Stimulated activated effector memory CD8-positive, alpha-beta T cell treated with anti-CD3 and anti-CD28 coated beads, Interleukin-12 subunit alpha, Interleukin-12 subunit beta, amount 100 ng/mL, for 72 hours (primary cell): ENCODE results near the gene PADI1.

Experiments
- ATAC-seq: fragments of 150-1000 bp; cut with Tn5 transposase; 2 replicates; pipeline ENCODE4 v1.10.0; 2021
- DNase-seq, 2 donors: peaks; one replicate each; pipeline ENCODE4 v3.0.0; 2021 to 2022; ENCODE audit warnings: low spot score in 2 of 2
- H3K27ac Mint-ChIP-seq: one replicate; pipeline ENCODE4 v1.8.0; 2022; ENCODE audit warnings: mild to moderate bottlenecking, mixed read lengths
- H3K36me3 Mint-ChIP-seq: one replicate; pipeline ENCODE4 v1.8.0; 2022; ENCODE audit warnings: mild to moderate bottlenecking, mixed read lengths
- H3K4me1 Mint-ChIP-seq: one replicate; pipeline ENCODE4 v1.8.0; 2022; ENCODE audit warnings: mixed read lengths
- H3K4me3 Mint-ChIP-seq: one replicate; pipeline ENCODE4 v1.8.0; 2022; ENCODE audit warnings: mild to moderate bottlenecking, mixed read lengths
- H3K9me3 Mint-ChIP-seq: one replicate; pipeline ENCODE4 v1.8.0; 2022; ENCODE audit warnings: mixed read lengths

Gene PADI1

DNA sequence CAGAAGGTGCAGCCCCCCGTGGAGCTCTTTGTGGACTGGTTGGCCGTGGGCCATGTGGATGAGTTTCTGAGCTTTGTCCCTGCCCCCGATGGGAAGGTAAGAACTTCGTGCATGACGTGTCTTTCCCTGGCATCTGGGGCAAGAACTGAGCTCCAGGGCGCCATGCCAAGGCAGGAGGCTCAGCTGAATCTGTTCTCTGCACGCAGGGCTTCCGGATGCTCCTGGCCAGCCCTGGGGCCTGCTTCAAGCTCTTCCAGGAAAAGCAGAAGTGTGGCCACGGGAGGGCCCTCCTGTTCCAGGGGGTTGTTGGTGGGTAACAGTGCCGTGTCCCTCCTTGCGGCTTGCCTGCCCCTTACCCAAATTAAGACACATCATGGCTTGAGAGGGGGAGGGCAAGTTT lies 71.6 kb downstream of the PADI1 start:
- Mint-ChIP-seq H3K4me3 (no peak overlapping the region), H3K27ac (no peak overlapping the region), H3K36me3 (no peaks in the 10 kb centered on the region), H3K4me1 (no peaks in the 10 kb centered on the region), H3K9me3 (no peaks in the 10 kb centered on the region)
- DNase-seq (no peak), ATAC-seq (no peak)

DNA sequence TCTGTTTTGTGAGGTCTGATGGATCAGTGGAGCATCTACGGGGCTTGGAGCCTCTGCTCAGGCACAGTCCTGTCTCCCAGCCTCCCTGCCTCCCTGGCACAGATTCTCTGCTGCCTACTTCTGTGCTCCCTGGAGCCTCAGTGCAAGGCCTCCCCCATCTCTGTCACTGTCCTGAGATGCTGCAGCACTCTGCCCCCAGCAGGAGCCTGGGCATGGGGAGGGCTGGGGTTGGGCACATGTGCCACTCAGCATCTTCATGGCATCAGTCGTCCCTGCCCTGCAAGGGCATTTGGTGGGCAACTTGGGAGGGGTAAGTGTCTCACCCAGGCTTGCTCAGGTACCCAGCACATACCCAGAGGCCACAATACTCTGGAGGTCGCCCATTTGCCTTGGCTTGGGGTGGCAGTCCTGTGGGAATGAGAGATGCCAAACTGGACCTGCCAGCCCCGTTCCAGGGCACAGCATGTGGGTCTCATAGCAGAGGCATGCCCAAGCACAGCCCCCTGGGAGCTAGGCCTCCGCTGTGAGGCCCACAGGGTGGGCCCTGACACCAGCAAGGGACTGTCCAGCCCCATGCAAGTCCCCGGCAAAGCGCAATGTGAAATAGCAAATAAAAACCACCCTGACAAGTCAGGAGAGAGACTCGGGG lies 72.7 kb downstream of the PADI1 start:
- Mint-ChIP-seq H3K9me3 (no peaks in the 10 kb centered on the region), H3K27ac (no peak overlapping the region), H3K4me1 (peaks cover 7% of the 10 kb centered on the region), H3K36me3 (no peaks in the 10 kb centered on the region), H3K4me3 (no peak overlapping the region)
- ATAC-seq (no peak), DNase-seq (no peak)

DNA sequence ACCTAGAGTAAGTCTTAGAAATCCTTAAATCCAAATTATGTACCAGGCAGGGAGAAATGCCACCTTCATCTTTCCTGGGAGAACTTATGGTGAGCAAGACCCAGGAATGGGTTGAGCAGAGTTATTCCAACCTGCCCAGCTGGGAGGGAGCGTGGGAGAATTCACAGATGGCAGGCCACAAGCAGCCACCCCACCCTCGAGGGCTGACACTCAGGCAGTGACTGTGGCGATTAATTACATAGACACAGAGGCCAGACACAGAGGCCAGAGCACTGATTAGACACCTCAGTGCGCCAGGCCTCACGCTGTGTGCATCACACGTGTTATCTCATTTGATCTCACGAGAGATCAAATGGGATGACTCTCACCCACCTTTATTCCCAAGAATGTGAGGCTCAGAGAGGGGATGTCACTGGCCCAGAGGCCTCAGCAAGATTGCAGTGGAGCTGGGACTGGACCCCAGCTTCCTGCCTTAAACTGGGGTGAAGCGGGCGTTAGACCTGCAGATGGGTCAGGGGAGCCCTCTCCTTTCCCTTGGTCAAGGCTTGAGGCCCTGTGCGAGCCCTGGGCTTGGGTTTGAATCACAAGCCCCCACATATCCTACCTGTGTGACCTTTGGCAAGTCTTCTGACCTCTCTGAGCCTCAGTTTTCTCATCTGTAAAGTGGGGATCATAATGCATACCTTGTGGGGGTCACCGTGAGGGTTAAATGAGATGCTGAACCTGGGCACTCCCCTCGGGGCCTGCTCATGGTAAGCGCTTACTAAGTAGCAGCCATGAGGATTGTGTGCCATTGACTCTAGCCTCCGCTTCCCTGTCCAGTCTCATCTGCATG lies 74.3 kb downstream of the PADI1 start:
- no peaks in the 10 kb centered on the region for H3K36me3 Mint-ChIP-seq
- DNase-seq (no peak), ATAC-seq (no peak)
- no peak overlapping the region for H3K4me3 Mint-ChIP-seq
- no peaks in the 10 kb centered on the region for H3K9me3 Mint-ChIP-seq
- peaks cover 7% of the 10 kb centered on the region for H3K4me1 Mint-ChIP-seq
- H3K27ac Mint-ChIP-seq = no peak overlapping the region

DNA sequence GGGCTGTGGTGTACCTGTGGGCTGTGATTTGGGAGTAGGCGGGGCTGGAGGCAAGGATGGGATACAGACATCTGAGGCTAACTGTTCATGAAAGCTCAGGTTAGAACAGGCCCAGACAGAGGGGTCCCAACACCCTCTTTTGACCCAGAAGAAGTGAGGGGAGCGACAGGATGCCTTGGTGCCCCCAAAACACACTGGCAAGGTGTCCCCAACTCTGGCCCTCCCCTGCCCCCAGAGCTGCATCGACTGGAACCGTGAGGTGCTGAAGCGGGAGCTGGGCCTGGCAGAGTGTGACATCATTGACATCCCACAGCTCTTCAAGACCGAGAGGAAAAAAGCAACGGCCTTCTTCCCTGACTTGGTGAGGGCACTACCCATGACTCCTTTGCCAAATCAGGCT lies 75.5 kb downstream of the PADI1 start:
- no peak overlapping the region for H3K4me3 Mint-ChIP-seq
- H3K36me3 Mint-ChIP-seq = no peaks in the 10 kb centered on the region
- no peak for ATAC-seq
- H3K9me3 Mint-ChIP-seq = no peaks in the 10 kb centered on the region
- peaks cover 7% of the 10 kb centered on the region for H3K4me1 Mint-ChIP-seq
- no peak overlapping the region for H3K27ac Mint-ChIP-seq
- DNase-seq = no peak

DNA sequence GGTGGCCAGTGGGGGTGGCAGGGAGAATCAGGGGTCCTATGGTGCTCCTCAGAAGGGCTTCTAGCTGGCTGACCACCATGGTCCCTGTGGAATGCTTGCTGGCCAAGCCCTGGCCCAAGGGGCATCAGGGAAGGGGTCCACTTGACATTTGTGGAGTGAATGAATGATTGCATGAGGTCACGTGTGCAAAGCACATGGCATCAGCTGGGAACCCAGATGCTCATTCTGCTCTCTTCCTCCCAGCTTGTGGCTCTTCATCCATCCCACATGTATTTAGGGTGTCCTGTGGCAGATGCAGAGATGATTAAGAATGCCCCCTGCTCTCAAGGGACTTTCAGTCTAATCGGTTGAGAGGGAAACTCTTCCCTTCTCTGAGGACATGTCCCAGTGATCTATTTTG lies 76.0 kb downstream of the PADI1 start:
- ATAC-seq (no peak), DNase-seq (no peak)
- Mint-ChIP-seq H3K36me3 (no peaks in the 10 kb centered on the region), H3K4me1 (peaks cover 7% of the 10 kb centered on the region), H3K27ac (no peak overlapping the region), H3K4me3 (no peak overlapping the region), H3K9me3 (no peaks in the 10 kb centered on the region)

DNA sequence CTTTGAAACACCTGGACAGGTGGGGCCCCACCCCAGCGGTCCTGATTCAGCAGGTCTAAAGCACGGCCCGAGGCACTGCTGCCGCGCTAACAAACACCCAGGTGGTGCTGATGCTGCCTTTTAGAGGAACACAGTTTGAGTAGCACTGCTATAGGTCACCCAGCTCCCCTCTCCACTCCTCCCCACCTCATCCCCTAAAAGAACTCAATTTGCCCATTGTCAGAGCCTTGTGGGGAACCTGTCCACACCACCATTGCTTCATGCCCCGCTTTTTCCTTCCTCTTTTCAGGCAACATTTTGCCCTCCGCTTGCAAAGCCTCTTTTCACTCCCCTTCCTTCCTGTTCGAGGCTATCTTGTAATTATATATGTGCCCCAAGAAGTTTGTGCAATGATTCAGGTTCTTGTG lies 76.8 kb downstream of the PADI1 start:
- Mint-ChIP-seq H3K27ac (no peak overlapping the region), H3K9me3 (no peaks in the 10 kb centered on the region), H3K4me1 (peaks cover 7% of the 10 kb centered on the region)

DNA sequence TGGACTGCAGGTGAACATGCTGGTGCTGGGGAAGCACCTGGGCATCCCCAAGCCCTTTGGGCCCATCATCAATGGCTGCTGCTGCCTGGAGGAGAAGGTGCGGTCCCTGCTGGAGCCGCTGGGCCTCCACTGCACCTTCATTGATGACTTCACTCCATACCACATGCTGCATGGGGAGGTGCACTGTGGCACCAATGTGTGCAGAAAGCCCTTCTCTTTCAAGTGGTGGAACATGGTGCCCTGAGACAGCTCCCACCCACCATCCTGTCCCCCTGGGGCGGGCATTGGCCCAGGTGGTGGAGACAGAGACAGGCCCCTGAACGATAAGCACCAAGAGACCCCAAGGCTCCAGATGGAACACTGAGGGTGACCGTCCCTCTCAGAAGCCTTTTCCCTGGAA lies 77.9 kb downstream of the PADI1 start:
- ATAC-seq = no peak
- H3K9me3 Mint-ChIP-seq = no peaks in the 10 kb centered on the region
- no peak for DNase-seq
- H3K27ac Mint-ChIP-seq = no peak overlapping the region
- no peaks in the 10 kb centered on the region for H3K36me3 Mint-ChIP-seq
- H3K4me1 Mint-ChIP-seq = peaks cover 7% of the 10 kb centered on the region
- H3K4me3 Mint-ChIP-seq = no peak overlapping the region

More for the DNA sequence above, 76.8 kb downstream of the PADI1 start:
- H3K4me3 Mint-ChIP-seq = no peak overlapping the region
- H3K36me3 Mint-ChIP-seq = no peaks in the 10 kb centered on the region
- DNase-seq = no peak
- ATAC-seq = no peak

DNA sequence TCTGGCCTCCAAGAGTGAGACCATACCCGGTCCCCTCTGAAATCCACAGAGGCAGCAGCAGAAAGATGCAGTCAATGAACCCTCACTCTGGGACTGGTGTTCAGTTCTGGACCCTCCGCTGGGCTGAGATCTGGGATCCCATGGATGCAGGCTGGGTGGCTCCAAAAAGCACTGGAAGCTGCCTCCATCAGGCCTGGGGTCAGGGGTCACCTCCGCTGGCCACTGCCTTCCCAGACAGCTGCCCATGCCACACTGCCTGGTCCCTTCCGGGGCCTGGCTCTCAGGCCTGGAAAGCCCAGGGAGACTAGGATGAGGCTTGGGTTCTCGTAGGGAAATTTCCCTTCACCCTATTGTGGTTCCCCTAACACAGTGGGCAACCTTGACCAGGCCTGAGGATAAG lies 81.7 kb downstream of the PADI1 start:
- Mint-ChIP-seq H3K27ac (no peak overlapping the region), H3K9me3 (no peaks in the 10 kb centered on the region), H3K36me3 (no peaks in the 10 kb centered on the region), H3K4me1 (peaks cover 6% of the 10 kb centered on the region), H3K4me3 (no peak overlapping the region)
- ATAC-seq (no peak), DNase-seq (no peak)

DNA sequence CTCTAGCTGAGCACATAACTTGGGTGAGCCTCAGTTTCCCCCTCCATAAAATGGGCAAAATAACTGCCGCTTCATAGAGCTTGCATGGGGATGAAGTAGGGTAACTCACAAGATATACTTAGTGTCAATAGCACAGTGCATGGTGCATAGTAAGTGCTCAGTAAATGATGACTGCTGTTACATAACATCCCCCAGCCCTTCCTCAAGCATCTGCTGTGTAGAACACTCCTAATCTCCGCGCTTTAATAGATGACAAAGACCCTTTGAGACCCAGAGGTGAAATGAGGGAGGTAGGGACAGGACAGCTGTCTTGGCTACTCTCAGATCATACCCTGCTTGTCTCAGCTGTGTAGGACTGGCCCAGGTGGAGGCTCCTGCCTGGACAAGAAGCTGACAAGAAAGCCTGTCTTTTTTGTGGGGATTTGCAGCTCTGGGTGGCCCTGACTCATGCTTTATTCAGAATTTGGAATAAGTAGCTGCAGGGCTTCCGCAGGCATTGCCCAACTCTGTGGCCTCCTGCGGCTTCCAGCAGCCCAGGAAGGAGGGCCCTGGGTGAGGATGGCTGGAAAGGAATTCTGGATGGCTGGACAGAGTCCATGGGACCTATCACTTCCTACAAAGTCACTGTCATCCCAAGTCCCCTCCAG lies 82.3 kb downstream of the PADI1 start:
- H3K9me3 Mint-ChIP-seq = no peaks in the 10 kb centered on the region
- H3K36me3 Mint-ChIP-seq = no peaks in the 10 kb centered on the region
- H3K4me3 Mint-ChIP-seq = no peak overlapping the region
- DNase-seq (no peak), ATAC-seq (no peak)
- H3K4me1 Mint-ChIP-seq = no peaks in the 10 kb centered on the region
- H3K27ac Mint-ChIP-seq = no peak overlapping the region

DNA sequence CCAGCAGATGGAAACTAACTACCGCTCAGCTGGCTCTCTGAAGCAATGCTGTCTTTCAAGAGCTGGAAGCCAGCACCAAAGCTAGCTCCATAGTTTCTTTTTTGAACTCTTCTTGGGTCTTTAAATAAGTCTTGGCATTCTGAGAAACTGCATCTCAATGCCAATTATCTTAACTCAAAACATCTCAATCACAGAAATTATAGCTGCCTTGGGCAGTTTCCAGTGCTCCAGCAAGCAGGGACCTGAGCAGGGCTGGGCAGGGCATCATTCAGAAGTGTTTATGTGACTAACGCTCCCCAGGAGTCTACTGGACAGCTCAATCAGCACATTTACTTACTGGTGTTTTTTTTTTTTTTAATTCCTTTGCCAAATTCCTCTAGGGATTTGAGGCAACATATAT lies 84.8 kb downstream of the PADI1 start:
- peaks cover 4% of the 10 kb centered on the region for H3K36me3 Mint-ChIP-seq
- DNase-seq = no peak
- no peak overlapping the region for H3K4me3 Mint-ChIP-seq
- H3K9me3 Mint-ChIP-seq = no peaks in the 10 kb centered on the region
- H3K4me1 Mint-ChIP-seq = no peaks in the 10 kb centered on the region
- no peak for ATAC-seq
- no peak overlapping the region for H3K27ac Mint-ChIP-seq

DNA sequence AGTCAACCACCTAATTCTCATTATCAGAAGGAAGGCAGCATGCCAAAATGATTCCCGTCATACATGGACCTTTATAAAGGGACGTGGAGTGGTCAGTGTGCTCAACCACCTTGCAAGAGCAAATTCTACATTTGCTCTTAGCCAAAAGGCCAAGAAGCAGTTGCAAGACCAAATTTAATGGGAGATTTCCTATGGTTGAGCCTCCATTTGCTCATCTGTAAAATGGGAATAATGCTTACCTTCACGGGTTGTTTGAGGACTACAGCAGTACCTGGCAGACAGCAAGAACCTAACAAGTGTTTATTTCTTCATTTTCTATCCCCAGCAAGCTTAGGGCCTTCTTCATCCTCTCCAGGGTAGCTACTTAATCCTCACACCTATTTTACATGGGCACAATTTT lies 85.6 kb downstream of the PADI1 start:
- H3K9me3 Mint-ChIP-seq = no peaks in the 10 kb centered on the region
- DNase-seq (no peak), ATAC-seq (no peak)
- peaks cover 5% of the 10 kb centered on the region for H3K36me3 Mint-ChIP-seq
- H3K27ac Mint-ChIP-seq = no peak overlapping the region
- no peak overlapping the region for H3K4me3 Mint-ChIP-seq
- H3K4me1 Mint-ChIP-seq = no peaks in the 10 kb centered on the region

DNA sequence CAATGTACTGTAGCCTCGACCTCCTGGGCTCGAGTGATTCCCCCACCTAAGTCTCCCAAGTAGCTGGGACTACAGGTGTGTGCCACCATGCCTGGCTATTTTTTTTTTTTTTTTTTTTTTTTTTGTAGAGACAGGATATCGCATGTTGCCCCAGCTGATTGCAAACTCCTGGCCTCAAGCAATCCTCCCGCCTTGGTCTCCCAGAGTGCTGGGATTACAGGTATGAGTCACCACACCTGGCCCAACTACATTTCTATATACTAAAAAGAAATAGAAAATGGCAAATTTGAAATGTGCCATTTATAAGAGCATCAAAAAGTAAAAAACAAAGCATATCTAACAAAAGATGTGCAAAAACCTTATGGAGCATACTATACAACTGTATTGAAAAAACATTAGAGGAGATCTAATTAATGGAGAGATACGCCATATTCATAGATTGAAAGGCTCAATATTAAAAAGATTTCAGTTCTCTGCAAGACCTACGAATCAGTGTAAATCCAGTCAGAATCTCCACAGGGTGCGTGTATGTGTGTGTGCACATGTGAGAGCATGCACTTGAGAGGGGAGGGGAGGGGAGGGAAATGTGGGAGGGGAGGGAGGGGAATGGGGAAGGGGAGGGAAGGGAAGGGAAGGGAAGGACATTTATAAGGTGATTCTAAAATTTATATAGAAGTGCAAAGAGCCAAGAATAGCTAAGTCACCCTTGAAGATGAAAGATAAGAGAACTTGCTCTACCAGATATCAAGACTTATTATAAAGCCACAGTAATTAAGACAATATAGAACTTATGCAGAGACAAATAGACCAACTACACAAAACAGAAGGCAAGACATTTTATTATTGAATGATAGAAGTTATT lies 87.6 kb downstream of the PADI1 start:
- peaks cover 5% of the 10 kb centered on the region for H3K36me3 Mint-ChIP-seq
- H3K4me3 Mint-ChIP-seq = no peak overlapping the region
- ATAC-seq (no peak), DNase-seq (no peak)
- H3K9me3 Mint-ChIP-seq = no peaks in the 10 kb centered on the region
- H3K27ac Mint-ChIP-seq = no peak overlapping the region
- H3K4me1 Mint-ChIP-seq = no peaks in the 10 kb centered on the region

DNA sequence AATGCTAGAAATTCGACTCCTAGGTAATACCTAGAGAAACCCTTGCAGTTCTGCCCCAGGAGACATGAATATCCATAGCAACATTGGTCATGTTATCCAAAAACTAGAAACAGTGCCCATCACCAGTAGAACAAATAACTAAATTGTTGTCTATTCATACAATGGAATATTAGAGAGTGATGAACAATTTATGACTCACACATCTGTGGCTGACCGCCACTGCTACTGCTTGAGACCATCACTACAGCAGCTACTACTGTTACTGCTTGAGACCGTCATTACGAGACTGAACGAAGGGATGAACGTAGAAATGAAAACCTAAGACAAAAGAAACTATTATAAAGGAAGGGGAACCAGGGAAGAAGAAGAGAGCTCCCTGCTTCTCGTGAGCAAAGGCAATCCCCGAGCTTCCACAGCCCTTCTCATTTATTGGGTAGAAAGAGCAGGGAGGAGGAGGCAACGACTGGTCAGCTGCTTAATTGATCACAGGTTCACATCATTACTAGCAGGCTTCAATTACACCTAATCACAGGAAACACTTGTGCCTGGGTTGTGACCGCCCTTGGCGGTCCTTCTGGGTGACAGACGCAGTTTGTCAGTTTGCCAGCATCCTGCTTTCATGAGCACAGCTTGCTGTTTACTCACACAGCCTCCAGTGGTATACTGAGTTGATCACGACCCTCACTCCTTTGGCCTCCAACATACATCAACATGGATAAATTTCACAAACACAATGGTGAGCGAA lies 88.9 kb downstream of the PADI1 start:
- Mint-ChIP-seq H3K4me1 (no peaks in the 10 kb centered on the region), H3K9me3 (no peaks in the 10 kb centered on the region), H3K36me3 (peaks cover 5% of the 10 kb centered on the region), H3K4me3 (no peak overlapping the region), H3K27ac (no peak overlapping the region)
- DNase-seq = no peak
- no peak for ATAC-seq

DNA sequence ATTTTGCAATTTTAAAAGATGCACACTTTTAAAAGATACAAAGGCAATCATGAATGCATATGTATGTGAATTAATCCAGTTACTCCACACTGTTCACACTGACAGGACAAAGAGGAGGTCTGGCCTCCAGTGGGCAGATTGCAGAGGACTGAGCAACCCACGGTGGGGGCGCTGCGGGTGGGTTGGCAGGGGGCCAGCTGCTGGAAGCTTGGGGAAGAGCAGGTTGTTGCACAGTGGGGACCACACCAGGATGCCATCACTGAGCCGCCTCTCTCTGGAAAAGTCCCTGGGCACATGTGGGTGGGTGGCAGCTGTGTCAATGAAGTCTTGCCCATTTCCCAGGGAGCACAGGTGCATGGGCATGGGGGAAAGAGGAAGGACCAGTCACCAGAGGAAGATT lies 90.4 kb downstream of the PADI1 start:
- Mint-ChIP-seq H3K27ac (no peak overlapping the region), H3K4me3 (no peak overlapping the region), H3K4me1 (no peaks in the 10 kb centered on the region), H3K36me3 (peaks cover 5% of the 10 kb centered on the region), H3K9me3 (no peaks in the 10 kb centered on the region)
- DNase-seq (no peak), ATAC-seq (no peak)
